K562 (cell line): ENCODE data around the gene TLR1. TPM values are rescaled to one million over a fixed set of nuclear protein-coding genes. Genes with fewer than 3 reads are reported as not detected.
A peak's percentile ranks its signal among the peaks of the same experiment; 100 is the strongest.

Experiments
- ATAC-seq: fragments of 200-7000 bp; cut with Tn5 transposase; 3 replicates; pipeline ENCODE4 v1.9.1; 2020; ENCODE audit warnings: moderate library complexity
- BruUV-seq: library from RNA; stranded (reverse); fragments of 400-500 nt; replicated peaks from 2 replicates; lab custom pipeline; 2021; lab: Mats Ljungman, UMichigan
- CTCF ChIA-PET: fragments of 300-600 bp; formaldehyde crosslinking; extraction: SDS; loops from one replicate; lab custom pipeline; 2021; ENCODE audit warnings: low intra/inter-chr PET ratio; lab: Yijun Ruan, JAX
- POLR2A ChIA-PET: fragments of 300-600, 350-650 bp; sonication (Branson Sonifier 250); formaldehyde crosslinking; extraction: SDS; loops from one replicate; lab custom pipeline; 2021; ENCODE audit warnings: antibody characterized with exemption, inconsistent platforms; lab: Yijun Ruan, JAX
- DNase-seq, 4 experiments: peaks; one replicate each; pipeline versions ENCODE4 v3.0.0 to v3.0.0-alpha.2; 2011 to 2018; ENCODE audit warnings: low spot score in 3 of 4, mixed read lengths in 3 of 4; ENCODE audit errors: extremely low read depth in 1 of 4
- FAIRE-seq: peaks from 2 replicates; lab custom pipeline; 2011; peaks lifted over from hg19 to GRCh38; lab: Jason Lieb, UNC
- H2AFZ ChIP-seq: 2 replicates; pipeline ENCODE4 v1.6.0; 2011; ENCODE audit warnings: low read depth, low read length, control low read depth, inconsistent platforms
- H3K27ac ChIP-seq: fragments of 200-600 bp; 3 replicates; pipeline ENCODE4 v1.8.0; 2011; ENCODE audit warnings: low read depth, mild to moderate bottlenecking, control low read depth, inconsistent platforms, low read length, moderate library complexity, mixed read lengths; ENCODE audit errors: extremely low read depth
- H3K27me3 ChIP-seq, 2 experiments: fragments of 300-600 bp in 1 of 2; 2 replicates in 1 of 2; 3 replicates in 1 of 2; pipeline versions ENCODE4 v1.6.0 to v1.8.0; 2011; ENCODE audit warnings: inconsistent platforms in 2 of 2, low read length in 2 of 2, mild to moderate bottlenecking in 1 of 2, mixed read lengths in 1 of 2, moderate library complexity in 1 of 2; ENCODE audit not compliant: control insufficient read depth in 2 of 2, insufficient read depth in 2 of 2
- H3K36me3 ChIP-seq: fragments of 300-600 bp; 3 replicates; pipeline ENCODE4 v1.8.0; 2011; ENCODE audit warnings: mild to moderate bottlenecking, low read length, inconsistent platforms; ENCODE audit not compliant: control insufficient read depth, insufficient read depth
- H3K4me1 ChIP-seq, 2 experiments: fragments of 200-600 bp in 1 of 2; replicated peaks in 1 of 2; 2 replicates in 1 of 2; 3 replicates in 1 of 2; pipeline versions ENCODE4 v1.5.1 to v1.8.0; 2011; ENCODE audit warnings: inconsistent platforms in 2 of 2, low read length in 2 of 2, mild to moderate bottlenecking in 1 of 2, mixed read lengths in 1 of 2, moderate library complexity in 1 of 2; ENCODE audit not compliant: control insufficient read depth in 2 of 2, insufficient read depth in 2 of 2
- H3K4me2 ChIP-seq: 2 replicates; pipeline ENCODE4 v1.6.1; 2011; ENCODE audit warnings: low read length, control low read depth, inconsistent platforms, mixed read lengths; ENCODE audit not compliant: insufficient read depth
- H3K4me3 ChIP-seq: fragments of 200-600 bp; sonication (generic), shearing (Covaris generic); 2 replicates; pipeline ENCODE4 v1.5.1; 2016; ENCODE audit warnings: control low read depth, inconsistent platforms
- H3K79me2 ChIP-seq: fragments of 200-600 bp; 3 replicates; pipeline ENCODE4 v1.8.0; 2011; ENCODE audit warnings: low read length, inconsistent platforms; ENCODE audit not compliant: control insufficient read depth, insufficient read depth
- H3K9ac ChIP-seq, 2 experiments: 2 replicates each; pipeline versions ENCODE4 v1.6.0 to v1.6.1; 2011; ENCODE audit warnings: low read depth in 2 of 2, low read length in 2 of 2, control low read depth in 1 of 2, inconsistent platforms in 1 of 2, mild to moderate bottlenecking in 1 of 2, mixed read lengths in 1 of 2; ENCODE audit not compliant: insufficient read depth in 1 of 2
- H3K9me1 ChIP-seq: one replicate; pipeline ENCODE4 v1.6.0; 2011; ENCODE audit warnings: inconsistent platforms, mild to moderate bottlenecking, low read length, moderate library complexity; ENCODE audit not compliant: control insufficient read depth, insufficient read depth
- H3K9me3 ChIP-seq: replicated peaks from 2 replicates; pipeline ENCODE4 v1.5.1; 2011; ENCODE audit warnings: low read depth, low read length, inconsistent platforms; ENCODE audit not compliant: control insufficient read depth, insufficient read depth
- H4K20me1 ChIP-seq: replicated peaks from 2 replicates; pipeline ENCODE4 v1.6.1; 2011; ENCODE audit warnings: low read length, inconsistent platforms, mixed read lengths; ENCODE audit not compliant: control insufficient read depth, insufficient read depth
- C11orf30 ChIP-seq: fragments of 450-650 bp; IDR thresholded peaks from 2 replicates; pipeline ENCODE4 v1.6.1; 2016; ENCODE audit warnings: low read depth, mild to moderate bottlenecking
- CTCF ChIP-seq, 3 experiments: IDR thresholded peaks in 2 of 3; conservative IDR thresholded peaks in 1 of 3; 2 replicates each; pipeline ENCODE4 v1.5.1; 2011 to 2012; ENCODE audit warnings: low read length in 3 of 3, mild to moderate bottlenecking in 3 of 3, control low read depth in 2 of 3, improper control_type of control experiment in 1 of 3, inconsistent platforms in 1 of 3, low read depth in 1 of 3, mixed read lengths in 1 of 3, moderate library complexity in 1 of 3; ENCODE audit not compliant: insufficient read depth in 2 of 3
- ERF ChIP-seq: fragments of 450-650 bp; formaldehyde crosslinking; IDR thresholded peaks from 2 replicates; pipeline ENCODE4 v1.4.0; 2020; ENCODE audit warnings: mild to moderate bottlenecking, mixed read lengths
- RBFOX2 ChIP-seq: fragments of 200-400 bp; formaldehyde crosslinking; IDR thresholded peaks from 2 replicates; pipeline ENCODE4 v1.6.1; 2017; ENCODE audit warnings: low read depth, mild to moderate bottlenecking, low read length, moderate library complexity
- TFE3 ChIP-seq: fragments of 450-650 bp; formaldehyde crosslinking; IDR thresholded peaks from 2 replicates; pipeline ENCODE4 v1.4.0; 2020; ENCODE audit warnings: mild to moderate bottlenecking, mixed read lengths
- ZNF184 ChIP-seq: sonication (generic); formaldehyde crosslinking; IDR thresholded peaks from 2 replicates; pipeline ENCODE4 v1.5.0; 2020; ENCODE audit warnings: missing genetic modification reagents
- WGBS: fragments of 100-300 bp; shearing (Covaris generic); methylation state at CpG from one replicate; pipeline ENCODE4 v1.1.6; 2016; ENCODE audit warnings: low coverage, mixed read lengths; ENCODE audit not compliant: insufficient coverage; ENCODE audit errors: missing lambda C conversion rate; 5-methylcytosine and 5-hydroxymethylcytosine counted together
- in situ Hi-C: fragments of 300-500 bp; cut with MboI; formaldehyde crosslinking; loops from 4 replicates; pipeline ENCODE4 v1.15.0; 2018; ENCODE audit warnings: inconsistent platforms, mixed read lengths
- intact Hi-C: fragments of 100-400 bp; cut with micrococcal nuclease; formaldehyde crosslinking; loops from 2 replicates; pipeline ENCODE4 v1.14.2; 2022
- polyA plus RNA-seq, 8 experiments: library from polyadenylated mRNA; depleted of rRNA in 4 of 8; stranded (reverse) in 5 of 8; unstranded in 3 of 8; fragments of >200 nt; fragmentation: Nextera tagmentation in 2 of 8; fragmentation: Illumina TruSeq in 1 of 8; extraction: Ambion mirVana in 2 of 8; extraction: Trizol in 1 of 8; gene quantifications; 2 replicates each; pipeline versions ENCODE4 v1.2.1 to v1.2.3, GENCODE V29; 2011 to 2014; ENCODE audit warnings: inconsistent platforms in 1 of 8, missing spikeins in 1 of 8
- total RNA-seq, 7 experiments: library from RNA; depleted of rRNA in 6 of 7; stranded (reverse); fragments of >200 nt in 6 of 7; fragmentation: Illumina TruSeq in 2 of 7; extraction: Trizol in 2 of 7; gene quantifications; 2 replicates each; pipeline versions ENCODE4 v1.2.1 to v1.2.3, GENCODE V29; 2011 to 2021; ENCODE audit warnings: low replicate concordance in 1 of 7

Gene TLR1
- total and polyA plus RNA-seq, 9 of the 15 experiments (the other 6 are each of a cell fraction or from before 2014, with no cell fraction given): 0.11 to 0.49 (median 0.29) TPM

DNA sequence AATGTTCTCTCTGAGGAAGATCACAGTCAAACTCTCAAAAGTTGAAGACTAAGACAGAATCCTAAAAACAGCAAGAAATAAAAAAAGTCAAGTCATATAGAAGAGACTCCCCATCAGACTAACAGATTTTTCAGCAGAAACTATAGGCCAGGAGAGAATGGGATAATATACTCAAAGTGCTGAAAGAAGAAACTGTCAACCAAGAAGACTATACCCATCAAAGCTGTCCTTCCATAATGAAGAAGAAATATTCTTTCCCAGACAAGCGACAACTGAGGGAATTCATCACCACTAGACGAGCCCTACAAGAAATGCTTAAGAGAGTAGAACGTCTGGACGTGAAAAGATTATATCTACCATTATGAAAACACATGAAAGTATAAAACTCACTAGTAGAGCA, 30.0 kb upstream of the TLR1 start (continued):
- TF ChIP-seq C11orf30 (no peak), ERF (CRISPR knock-in tag) (no peak), TFE3 (CRISPR knock-in tag) (no peak), ZNF184 (CRISPR knock-in tag) (no peak)

GRCh38 chr4:38832624-38833528, 28.3 kb upstream of the TLR1 start:
- no peak for FAIRE-seq
- POLR2A ChIA-PET: no interaction called here
- intact Hi-C loops: no loop called here
- Histone ChIP-seq H3K9ac (no peak overlapping the region), H3K27ac (no peak overlapping the region), H3K4me1 (no peaks in the 10 kb centered on the region), H4K20me1 (no peaks in the 10 kb centered on the region), H3K9me1 (no peaks in the 10 kb centered on the region), H3K79me2 (no peaks in the 10 kb centered on the region), H3K4me2 (no peak overlapping the region), H3K4me3 (no peak overlapping the region), H2AFZ (no peak overlapping the region), H3K27me3 (no peaks in the 10 kb centered on the region), H3K9me3 (no peaks in the 10 kb centered on the region), H3K36me3 (no peaks in the 10 kb centered on the region)
- CTCF ChIA-PET: no interaction called here
- 12% methylated on average over 7 of the region's 7 CpGs for WGBS
- ATAC-seq: peak; percentile 53; the same call in 2 of the 3 replicates
- no TSS peak for BruUV-seq
- TF ChIP-seq CTCF (IDR thresholded peaks at IDR 0.05 in 2 of 3, conservative IDR thresholded peaks at IDR 0.05 in 1 of 3; ENCODE audit: insufficient read depth in 2 of 3, low read depth in 1 of 3, low read length in 3 of 3) (peak in 2 of 3 experiments; percentile 32 to 37; a peak in 2 of 6 replicates), RBFOX2 (no peak)
- no peak for DNase-seq
- in situ Hi-C loops: no loop called here
